Endometrial microvascular endothelial cells (primary cell): ENCODE data around the gene PDE4C. TPM values are rescaled to one million over a fixed set of nuclear protein-coding genes. Genes with fewer than 3 reads are reported as not detected.

Experiments
- in situ Hi-C: cut with HindIII; loops from 2 replicates; pipeline ENCODE4 v1.10.0; 2017; ENCODE audit warnings: low sequenced_read_pairs, low pct_unique_long_range_greater_than_20kb; ENCODE audit errors: inconsistent ontology term
- total RNA-seq: library from RNA; depleted of rRNA; stranded (reverse); fragments of >200 nt; gene quantifications from one replicate; pipeline ENCODE4 v1.2.3, GENCODE V29; 2015; ENCODE audit errors: inconsistent ontology term

PDE4C gene
- total RNA-seq, 1 donor from 2014 or later = not detected

DNA sequence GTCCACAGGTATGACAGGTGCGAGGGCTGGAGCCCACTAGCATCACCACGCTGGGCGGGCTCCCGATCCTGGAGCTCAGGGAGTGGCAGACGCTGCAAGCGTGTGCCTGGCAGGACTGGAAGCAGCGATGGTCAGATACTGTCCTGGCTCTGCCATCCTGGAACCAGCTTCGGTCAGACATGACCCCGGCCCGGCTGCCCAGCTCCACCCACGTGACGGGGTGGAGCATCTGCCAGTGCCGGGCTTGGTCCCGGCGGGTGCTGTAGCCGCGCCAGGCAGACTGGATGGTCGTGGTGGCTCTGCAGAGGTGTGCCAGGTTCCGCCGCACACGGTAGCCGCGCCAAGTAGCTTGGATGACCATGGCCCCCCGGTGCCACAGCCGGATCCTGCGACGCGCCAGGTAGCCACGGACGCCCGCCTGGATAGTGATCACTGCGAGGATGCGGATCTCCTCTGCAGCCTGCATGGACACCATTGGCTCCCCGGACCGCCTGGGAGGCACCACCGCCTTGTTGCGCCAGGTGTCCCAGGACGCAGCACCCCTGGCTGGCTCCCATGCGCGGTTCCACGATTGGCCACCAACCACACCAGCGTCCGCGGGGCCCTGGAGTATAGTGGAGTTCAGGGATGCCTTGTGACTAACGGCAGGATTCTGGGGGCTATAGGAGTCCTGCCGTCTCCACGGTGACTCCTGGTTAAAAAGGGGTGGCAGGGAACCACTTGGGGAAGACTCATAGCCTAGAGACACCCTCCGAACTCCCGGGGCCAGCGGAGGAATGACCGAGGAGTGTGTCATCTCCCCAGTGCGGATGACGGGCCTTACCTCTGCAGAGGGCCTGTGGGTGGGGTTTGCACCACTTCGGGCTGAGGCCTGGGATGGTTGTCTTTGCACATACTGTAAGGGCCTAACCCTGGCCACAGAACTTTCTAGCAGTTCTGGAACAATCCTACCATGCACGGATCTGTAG, 31.5 kb upstream of the PDE4C start:
- in situ Hi-C loops = no loop called here

DNA sequence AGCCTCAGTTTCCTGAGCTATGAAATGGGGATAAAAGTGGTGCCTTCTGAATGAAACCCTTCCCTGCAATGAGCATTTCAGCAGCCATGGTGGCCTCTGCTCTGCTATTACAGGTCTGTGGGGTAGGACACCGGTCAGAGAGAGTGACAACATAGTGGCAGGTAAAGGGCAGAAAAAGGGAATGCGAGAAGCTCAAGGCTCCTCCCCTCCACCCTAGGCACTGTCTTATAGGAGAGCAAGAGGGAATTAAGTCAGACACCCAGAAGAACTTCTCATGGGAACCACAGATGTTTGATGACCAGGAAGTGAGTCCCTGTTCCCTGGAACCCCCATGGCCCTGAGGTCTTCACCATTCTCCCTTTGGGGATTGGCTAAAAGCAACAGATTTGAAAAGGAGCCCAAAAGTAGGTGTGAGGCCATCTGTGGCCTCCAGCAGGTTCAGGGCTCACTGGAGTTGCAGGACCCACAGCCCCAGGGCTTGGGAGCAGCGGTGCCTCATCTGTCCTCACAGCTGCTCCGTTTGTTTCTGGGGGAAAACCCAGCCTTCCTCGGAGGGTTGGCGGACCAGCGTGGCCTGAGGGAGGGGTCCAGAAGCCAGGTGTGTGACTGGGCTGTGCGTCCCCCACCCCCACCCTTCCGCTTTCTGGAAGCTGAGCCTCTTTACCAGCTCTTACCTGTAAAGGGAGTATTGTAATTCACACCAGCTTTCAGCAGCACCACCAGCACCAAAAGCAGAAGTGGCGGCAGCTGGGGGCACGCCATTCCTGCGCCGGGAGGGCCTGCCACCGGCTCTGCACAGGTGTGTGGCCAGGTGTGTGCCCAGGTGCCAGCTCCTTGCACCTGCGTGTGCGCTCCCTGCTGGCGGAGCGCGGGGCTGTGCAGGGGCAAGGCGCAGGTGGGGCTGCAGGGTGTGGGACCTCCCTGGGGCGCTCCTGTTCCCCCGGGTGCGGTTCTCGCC, 28.6 kb upstream of the PDE4C start:
- in situ Hi-C loops = no loop called here

DNA sequence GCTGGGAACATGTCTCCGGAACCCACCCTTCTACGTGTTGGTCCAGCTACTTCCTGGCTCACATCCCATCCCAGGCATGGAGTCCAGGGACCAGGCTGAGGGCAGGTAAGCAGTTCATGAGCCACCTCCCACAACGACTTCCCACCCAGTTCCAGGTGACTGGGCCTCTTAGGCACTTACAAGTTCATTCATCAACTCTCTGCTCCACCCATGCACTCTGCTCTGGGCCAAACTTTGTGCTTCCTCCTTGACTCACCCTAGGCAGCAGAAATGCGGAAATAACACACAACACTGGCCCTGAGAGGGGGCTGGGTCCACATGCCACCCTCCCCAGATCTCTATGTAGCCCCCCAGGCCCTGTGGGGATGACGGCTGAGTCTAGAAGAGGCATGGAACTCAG, 27.5 kb upstream of the PDE4C start:
- in situ Hi-C loops = no loop called here

DNA sequence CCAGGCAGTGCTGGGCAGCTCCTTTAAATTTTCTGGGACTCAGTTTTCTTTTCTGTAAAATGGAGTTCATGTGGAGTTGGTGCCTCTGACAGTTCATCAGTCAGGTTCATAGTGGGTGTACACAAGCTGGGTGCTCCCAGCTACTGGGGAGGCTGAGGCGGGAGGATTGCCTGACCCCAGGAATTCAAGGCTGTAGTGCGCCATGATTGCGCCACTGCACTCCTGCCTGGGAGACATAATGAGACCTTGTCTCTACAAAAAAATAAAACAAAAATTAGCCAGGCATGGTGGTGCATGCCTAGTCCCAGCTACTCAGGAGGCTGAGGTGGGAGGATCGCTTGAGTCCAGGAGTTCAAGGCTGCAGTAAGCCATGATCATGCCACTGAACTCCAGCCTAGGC, 26.9 kb upstream of the PDE4C start:
- in situ Hi-C loops = no loop called here

DNA sequence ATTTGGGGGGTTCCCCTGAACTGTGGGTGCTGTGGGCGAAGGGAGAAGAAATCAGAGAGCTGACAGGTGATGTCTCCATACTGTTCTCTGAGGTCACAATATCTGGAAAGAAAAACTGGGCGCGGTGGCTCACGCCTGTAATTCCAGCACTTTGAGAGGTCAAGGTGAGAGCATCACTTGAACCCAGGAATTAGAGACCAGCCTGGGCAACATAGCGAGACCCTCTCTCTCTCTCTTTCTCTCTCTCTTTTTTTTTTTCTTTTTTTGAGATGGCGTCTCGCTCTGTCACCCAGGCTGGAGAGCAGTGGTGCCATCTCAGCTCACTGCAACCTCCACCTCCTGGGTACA, 26.1 kb upstream of the PDE4C start:
- in situ Hi-C loops = no loop called here

DNA sequence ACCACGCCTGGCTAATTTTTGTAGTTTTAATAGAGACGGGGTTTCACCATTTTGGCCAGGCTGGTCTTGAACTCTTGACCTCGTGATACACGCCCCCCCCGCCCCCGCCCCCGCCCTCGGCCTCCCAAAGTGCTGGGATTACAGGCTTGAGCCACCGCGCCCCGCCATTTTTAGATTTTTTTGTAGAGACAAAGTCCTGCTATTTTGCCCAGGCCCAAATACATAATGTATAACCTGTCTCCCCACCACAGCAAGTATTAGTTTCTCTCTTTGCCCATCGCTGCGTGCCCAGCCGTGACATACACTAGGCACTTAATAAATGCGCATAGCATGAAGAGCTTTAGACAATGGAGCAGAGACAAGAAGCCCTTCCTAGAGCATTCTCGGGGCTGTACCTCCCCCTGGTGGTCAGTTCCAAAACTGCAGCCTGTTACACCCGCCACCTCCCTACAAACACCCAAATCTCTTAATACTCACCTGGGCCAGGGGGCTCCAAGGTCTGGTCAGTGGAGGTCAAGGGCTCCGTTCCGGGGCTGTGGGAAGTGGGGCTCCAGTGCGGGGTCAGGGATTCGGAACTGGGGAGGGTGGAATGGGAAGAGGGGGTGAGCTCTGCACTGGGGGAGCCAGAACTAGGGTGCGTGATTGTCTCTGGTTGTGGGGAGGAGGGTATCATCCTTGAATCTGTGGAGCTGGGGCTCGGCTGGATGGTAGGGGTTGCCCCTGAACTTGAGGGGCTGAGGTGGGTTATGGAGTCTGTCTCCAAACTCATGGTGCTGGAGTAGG, 25.5 kb upstream of the PDE4C start:
- in situ Hi-C loops = no loop called here

DNA sequence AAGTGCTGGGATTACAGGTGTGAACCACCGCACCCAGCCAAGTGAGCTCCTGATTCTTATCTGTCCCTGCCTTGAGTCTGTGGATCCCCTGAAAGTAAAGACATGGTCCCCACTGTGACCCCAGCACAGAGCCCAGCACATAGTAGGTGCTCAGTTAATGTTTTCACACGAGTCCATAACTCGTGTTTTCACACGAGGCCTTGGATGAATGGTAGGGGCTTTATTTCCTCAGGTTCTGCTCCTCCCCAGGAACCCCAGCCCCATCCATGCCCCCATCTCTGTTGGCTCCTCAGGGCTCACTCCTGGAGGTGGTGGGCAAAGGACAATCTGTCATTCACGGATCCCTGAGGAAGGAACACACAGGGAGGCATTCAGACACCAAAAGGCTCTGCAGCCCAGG, 23.6 kb upstream of the PDE4C start:
- in situ Hi-C loops = no loop called here

DNA sequence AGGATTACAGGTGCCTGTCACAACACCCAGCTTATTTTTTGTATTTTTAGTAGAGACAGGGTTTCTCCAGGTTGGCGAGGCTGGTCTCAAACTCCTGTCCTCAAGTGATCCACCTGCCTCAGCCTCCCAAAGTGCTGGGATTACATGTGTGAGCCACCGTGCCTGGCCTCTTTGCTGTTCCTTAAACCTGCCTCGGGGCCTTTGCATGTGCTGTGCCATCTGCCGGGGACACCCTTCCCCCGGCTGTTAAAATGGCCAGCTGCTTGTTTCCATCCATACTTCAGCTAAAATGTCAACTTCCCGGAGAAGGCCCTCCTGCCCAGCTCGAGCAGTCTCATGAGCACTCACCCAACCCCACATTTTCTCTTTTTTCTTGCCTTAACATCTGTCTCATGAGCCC, 19.1 kb upstream of the PDE4C start:
- in situ Hi-C loops = no loop called here

DNA sequence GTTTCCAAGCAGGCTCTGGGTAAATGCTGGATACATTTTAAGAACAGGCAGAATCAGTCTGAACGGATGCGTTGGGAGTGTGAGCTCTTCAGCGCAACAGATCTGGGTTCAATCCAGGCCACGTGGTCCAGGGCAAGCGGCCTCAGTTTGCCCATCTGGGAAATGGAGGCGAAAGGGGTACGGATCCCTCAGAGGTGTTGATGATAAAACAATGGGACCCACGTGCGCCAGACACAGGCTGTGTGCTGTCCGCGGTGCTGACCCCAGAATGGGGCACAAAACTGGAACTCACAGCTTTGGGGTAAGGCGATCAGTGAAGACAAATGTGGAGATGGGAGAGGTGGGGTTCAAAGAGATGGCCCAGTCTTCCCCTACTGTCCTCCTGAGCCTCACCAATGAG, 13.1 kb upstream of the PDE4C start:
- in situ Hi-C loops = no loop called here

DNA sequence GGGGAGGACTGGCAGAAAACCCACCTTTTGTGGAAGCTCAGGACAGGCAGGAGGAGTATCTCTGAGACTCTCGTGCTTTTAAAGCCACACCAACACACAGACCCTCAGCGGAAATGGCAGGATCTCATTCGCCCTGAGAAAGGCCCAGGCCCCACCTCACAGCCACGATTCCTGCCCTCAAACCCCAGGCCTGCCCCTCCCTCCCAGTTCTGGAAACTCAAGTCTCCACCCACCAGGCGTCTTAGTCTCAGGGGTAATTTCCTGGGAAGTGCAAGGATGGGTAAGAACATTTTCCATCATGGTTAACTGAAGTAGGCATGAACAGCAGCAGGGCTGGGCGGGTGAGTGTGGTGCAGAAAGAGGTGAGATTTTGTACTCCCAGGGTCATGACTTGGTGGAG, 8.0 kb upstream of the PDE4C start:
- in situ Hi-C loops = no loop called here

DNA sequence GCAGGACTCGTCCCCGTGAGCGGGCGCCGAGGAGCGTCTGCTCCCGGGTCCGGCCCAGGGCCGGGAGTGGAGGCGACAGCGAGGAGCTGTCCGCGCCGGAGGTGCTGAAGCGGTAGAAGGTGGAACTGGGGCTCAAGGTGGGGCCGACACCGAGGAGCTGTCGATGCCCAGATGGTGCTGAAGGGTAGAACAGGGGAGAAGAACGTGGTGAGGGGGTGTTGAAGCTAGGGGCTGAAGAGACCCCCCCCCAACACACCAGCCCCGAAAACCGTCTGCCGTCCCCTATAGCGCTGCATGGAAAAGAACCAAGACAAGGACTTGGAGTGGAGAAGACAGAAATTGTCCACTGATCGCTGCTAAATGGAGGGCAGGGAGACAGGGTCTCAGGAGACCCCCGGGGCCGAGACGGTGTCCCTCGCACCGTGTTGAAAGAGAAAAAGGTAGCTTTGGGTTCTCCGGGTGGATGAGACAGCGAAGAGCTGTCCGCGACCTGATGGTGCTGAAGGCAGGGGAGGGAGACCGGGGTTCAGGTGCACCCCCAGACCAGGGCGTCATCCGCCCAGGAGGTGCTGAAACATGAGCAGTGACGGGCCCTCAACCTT, 7.1 kb upstream of the PDE4C start:
- in situ Hi-C loops = no loop called here

DNA sequence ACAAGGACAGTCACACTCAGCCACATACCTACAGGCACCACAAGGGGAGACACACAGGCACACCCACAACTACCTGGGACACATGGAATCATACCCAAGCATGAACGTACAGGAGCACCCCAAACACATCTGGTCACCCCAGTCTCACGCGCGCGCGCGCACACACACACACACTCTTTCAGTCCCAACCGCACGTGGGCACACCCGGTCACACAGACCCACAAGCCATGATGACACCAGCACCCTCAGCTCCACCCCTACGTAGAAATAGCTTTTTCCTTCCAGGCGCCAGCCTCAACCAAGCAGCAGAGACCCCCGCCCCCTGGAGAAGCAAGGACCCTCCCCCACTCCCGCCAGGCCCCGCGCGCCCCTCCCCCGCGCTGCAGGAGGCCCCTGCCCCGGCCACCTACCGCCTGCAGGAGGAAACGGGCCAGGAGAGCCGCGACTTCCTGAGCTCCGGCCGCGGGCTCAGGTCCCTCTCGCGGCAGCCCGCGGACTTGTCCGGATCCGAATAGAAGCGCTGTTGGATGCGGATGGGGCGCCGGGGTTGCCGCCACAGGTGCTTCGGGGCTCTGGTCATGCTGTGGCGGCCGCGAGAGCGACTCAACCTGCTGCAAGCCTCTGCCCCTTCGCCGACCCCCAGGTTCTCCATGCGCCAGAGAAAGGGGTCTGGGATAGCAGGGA, 6.4 kb upstream of the PDE4C start:
- in situ Hi-C loops = no loop called here

DNA sequence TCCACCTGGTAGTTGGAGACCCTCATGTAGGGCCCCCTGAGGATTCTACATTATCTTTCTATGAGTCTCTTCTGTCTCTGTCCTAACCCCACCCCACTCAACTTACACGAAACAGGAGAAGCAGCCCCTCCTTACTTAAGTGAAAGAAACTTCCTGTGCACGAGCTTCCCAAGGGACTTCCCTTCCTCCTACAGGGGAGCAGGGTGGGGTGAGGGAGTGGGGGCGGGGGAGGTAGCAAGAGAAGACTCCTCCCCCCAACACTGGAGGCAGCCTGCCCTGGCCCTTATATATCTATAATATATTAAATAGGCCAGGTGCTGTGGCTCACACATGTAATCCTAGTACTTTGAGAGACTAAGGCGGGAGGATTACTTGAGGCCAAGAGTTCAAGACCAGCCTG, 5.5 kb upstream of the PDE4C start:
- in situ Hi-C loops = no loop called here

DNA sequence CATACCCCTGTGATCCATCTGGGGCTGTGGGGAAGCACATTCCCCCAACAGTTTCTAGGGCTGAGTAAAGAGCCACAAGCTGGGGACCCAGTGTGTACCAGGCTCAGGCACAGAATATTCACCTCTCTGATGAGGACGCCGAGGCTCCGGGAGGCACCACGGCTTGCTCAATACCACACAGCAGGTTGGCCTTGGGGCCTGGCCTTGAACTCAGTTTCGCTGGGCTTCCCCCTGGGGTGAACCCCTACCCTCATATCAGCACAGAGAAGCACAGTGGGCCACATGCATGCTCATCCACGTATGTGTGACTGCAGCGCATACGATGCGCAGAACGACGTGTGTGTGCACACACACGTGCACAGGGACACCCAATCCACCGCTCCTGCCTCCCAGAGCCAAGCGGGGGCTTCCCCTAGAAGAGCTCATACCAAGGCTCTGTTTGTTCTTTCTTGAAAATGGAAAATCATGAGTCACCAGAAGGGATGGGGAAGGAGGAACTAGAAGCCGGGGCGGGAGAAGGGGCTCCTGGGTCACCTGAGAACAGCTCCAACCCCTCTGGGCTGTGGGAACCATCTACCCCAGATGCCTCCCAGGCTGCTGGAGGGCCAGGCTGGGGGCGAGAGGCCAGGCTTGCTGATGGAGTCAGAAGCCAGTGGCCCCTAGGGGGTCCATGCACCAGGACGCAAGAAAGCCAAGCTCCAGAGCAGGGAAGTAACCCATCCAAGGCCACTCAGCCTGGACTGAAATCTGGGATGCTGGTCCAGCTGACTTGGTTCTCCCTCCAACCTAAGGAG, 4.9 kb upstream of the PDE4C start:
- in situ Hi-C loops = no loop called here

DNA sequence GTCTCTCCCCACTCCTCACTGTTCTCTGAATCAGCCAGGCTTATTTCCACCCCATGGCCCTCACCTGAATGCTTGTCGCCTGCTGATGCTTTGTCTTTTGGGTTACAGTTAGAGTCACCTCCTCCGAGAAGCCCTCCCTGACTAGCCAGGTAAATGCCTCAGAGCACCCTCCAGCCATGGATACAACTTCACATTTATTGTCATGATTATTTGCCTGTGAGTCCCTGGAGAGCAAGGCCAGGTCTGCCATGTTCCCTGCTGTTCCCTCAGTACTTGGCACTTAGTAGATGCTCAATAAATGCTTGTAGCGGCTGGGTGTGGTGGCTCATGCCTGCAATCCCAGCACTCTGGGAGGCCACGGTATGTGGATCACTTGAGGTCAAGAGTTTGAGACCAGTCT, 3.7 kb upstream of the PDE4C start:
- in situ Hi-C loops = no loop called here

DNA sequence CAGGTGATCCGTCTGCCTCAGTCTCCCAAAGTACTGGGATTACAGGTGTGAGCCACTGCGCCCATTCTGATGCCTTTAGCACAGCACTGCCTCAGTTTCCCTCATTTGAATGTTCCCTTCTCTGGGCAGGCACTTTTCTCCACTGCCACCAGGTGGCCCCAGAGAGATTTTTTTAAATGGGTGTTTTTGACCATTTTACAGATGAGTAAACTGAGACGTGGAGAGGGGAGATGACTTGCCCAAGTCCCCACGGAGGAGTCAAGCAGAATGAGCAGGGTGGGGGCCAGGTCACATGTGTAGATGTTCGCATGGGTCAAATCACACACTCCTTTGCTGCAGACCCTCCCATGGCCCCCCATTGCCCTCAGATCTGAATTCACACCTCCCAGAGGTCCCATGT, 3.2 kb upstream of the PDE4C start:
- in situ Hi-C loops = no loop called here

DNA sequence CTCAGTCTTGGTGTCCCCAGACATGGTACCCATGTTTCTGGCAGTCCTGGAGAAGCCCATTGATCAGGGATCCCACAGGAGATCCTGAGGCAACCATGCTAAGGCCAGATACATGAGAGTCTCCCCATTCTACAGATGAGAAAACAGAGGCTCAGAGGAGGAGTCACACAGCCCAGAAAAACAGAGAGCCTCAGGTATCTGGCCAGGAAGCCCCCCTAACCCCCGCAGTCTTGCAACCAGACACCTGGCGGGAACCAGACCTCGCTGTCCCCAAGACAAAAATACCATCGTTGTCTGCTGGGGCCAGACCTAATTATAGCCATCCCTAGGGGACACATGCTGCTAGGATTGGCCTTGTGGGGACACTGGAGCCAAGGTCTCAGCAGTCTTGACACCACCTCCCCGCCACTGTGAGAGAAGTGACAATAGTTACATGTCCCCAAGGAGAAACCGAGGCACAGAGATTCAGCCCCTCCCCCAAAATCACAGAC, 1.6 kb upstream of the PDE4C start:
- in situ Hi-C loops = no loop called here
